ENCODE results near the gene PRKN.

- no peak for TF ChIP-seq ESRRA (IDR thresholded peaks at IDR 0.05; ENCODE audit: borderline replicate concordance, low read depth)
- no peak for TF ChIP-seq CBX8 (IDR thresholded peaks at IDR 0.05; ENCODE audit: borderline replicate concordance, extremely low read depth, low read depth, low read length, poor library complexity, severe bottlenecking)
- no peak for TF ChIP-seq ZNF707 (CRISPR knock-in tag; conservative IDR thresholded peaks at IDR 0.05)
- no peak for TF ChIP-seq CTCF (IDR thresholded peaks at IDR 0.05 in 2 of 3, conservative IDR thresholded peaks at IDR 0.05 in 1 of 3; ENCODE audit: insufficient read depth in 2 of 3, low read depth in 1 of 3, low read length in 3 of 3)
- TF ChIP-seq PHF21A (IDR thresholded peaks at IDR 0.05; ENCODE audit: borderline replicate concordance, low read depth): no peak
- no peak for TF ChIP-seq CEBPB (tag; IDR thresholded peaks at IDR 0.05)
- no peak for TF ChIP-seq GATA2 (CRISPR knock-in tag; IDR thresholded peaks at IDR 0.05)
- no peak for TF ChIP-seq ZNF384 (IDR thresholded peaks at IDR 0.05; ENCODE audit: low read depth, low read length)
- TF ChIP-seq NONO (IDR thresholded peaks at IDR 0.05; ENCODE audit: low read depth in 2 of 2, low read length in 1 of 2): no peak
- no peak for TF ChIP-seq ZFP91 (CRISPR knock-in tag; IDR thresholded peaks at IDR 0.05)
- no peak for TF ChIP-seq TBP (optimal IDR thresholded peaks at IDR 0.05; ENCODE audit: low read depth, low read length)
- TF ChIP-seq SP1 (CRISPR knock-in tag; IDR thresholded peaks at IDR 0.05): no peak
- no peak for TF ChIP-seq POLR2A (conservative IDR thresholded peaks at IDR 0.05)
Observed at GRCh38 chr6:162719528-162719927, 8.0 kb downstream of the PRKN start.
